Stimulated activated CD4-positive, alpha-beta T cell treated with anti-CD3 and anti-CD28 coated beads, Interleukin-1b, Interleukin-23, amount 100 ng/mL, for 1 hour (primary cell): ENCODE measurements around the gene PTPRN2.

Experiments
- DNase-seq, 2 donors: peaks; one replicate each; pipeline ENCODE4 v3.0.0-alpha.2; 2020; ENCODE audit warnings: low read depth in 2 of 2

The PTPRN2 gene

DNA sequence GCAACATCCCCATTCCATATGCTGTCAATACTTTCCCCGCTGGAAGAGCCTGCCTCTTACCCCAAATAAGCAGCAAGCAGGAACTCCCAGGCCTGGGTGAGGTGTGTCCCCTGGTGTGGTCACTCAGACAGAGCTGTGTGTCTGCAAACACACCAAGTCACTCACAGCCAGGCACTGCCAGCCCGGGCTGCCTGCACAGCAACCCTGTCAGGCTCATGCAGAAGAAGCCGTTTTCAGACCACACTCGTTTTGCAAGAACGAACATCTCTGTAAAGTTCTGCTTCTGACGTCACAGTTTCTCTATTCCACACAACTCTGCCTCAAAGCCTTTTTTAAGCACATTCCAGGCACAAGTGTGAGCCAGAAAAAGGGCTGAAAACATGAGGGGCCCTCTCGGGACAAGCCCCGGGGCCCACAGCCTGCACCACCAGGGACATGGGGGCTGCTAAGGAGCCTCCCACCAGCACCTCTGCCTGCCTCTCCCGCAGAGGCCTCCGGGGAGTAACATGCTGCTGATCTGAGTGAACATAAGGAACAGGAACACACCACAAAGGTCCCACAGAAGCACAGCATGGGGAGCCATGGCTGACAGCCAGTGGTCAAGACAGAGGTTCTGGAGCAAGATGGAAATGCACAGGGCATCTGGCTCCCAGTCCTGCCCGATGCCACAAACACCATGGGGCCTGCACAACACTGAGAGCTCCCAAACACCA lies 11.4 kb downstream of the PTPRN2 start:
- DNase-seq: no peak

DNA sequence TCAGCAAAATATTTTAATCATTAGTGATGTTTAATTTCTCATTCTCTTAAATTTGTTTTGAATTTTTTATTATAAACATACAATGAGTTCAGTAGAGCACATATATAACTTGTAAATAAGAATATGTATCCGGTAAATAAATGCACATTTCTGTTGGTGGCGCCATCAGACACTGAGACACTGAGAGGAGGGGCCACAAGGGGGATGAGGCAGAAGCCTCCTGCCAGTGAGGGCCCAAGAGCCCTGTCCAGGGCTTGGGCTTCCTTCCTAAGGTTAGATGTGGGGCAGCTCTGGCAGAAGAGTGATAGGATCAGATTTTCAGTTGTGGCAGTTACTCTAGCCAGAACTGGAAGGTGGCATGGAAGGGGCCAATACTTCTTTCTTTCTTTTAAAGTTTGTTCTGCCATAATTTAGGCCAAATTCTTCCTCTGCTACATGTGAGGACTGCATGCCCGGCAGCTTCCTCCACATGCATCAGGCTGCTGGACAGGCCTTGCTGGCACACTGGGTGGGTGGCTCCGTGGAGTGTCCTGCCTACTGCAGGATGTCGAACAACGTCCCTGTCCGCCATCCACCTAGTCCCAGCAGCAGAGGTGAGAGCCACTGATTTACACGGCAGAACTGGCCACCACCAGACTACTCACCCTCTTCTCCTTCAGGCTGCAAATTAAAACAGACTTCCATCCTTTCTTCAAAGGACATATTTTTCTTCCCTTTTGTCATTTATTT lies 13.2 kb downstream of the PTPRN2 start:
- no peak for DNase-seq

DNA sequence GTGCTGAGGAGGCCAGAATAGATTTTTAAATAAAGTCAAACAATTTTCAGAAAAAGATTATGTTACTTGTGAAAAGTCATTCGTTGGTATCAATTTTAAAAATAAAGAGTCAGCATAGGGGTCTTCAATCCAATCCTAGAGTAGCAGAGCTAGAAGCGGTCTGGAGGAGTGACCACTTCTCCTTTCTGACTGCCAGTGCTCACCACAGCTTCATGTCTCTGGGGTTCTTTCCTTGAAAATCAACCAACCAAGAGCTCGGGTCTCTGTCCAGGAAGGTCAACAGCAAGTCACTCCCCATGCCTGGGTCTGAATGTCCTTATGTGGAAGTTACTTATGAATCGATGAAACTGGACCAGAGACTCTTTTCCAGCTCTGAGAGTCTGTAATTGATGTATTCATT lies 14.3 kb downstream of the PTPRN2 start:
- no peak for DNase-seq

DNA sequence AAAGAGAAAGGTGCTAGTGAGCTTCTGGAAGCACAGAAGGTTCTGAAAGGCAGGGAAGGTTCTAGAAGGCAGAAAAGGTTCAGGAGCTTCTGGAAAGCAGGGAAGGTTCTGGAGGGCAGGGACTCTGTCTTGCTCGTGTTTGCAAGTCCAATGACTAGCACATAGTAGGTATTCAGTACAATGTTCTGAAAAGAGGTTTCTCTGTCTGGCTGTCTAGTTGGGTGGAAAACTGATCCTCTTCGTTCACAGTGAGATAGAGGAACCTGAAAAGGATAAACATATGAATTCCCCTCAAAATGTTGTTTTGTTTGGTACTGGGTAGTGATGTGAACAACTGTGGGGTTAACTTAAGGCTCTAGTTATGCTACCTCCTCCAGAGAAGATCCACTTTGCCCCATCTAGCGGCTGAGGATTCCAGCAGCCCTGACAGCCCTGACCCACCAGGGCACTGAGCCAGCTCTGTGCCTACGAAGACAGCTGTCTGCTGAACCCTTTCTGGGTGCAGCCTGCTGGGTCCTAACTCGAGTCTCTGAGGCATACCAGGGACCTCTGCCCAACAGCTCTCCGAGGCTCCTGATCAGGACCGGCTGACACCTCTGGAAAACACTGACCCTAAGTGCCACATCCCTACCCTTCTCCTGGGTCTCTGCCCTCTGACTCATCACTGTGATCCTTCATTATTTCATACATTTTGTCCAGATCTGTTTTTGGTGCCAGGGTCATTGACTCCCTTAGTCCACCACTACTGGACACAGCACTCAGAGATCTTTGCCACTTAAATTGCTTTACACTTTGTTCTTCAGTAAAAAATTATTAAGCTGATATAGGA lies 15.4 kb downstream of the PTPRN2 start:
- DNase-seq: no peak

DNA sequence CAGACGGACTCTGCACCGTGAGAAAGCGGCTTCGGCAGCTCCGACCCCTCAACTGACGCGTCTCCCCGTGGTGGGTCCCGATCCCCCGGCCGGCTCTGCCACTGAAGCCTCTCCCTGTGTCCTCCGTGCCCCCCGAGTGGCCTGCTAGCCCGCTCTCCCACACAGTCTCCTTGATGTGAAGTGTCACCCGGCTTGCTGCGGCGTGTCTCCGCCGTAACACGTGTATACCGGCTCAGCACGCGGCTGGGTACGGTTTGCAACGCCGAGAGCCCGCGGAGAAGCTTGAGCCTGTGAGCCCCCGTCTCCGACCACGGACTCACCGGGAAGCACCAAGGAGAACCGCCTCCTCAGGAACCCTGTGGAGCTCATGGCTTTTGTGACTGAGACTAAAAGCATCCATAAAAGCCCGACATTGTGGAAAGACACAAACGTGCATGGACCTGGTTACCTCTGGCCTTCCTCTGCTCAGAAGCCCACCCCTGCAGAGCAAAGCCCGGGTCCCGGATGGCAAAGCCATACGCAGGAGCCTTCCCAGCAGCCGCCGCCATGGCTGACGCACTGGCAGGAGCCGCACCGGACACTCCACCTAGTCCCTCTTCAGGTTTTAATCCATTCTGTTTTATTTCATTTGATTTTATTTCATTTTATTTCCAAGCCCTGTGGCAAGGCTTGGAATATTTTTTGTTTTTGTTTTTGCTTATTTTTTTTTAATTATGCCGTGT lies 17.0 kb downstream of the PTPRN2 start:
- no peak for DNase-seq

DNA sequence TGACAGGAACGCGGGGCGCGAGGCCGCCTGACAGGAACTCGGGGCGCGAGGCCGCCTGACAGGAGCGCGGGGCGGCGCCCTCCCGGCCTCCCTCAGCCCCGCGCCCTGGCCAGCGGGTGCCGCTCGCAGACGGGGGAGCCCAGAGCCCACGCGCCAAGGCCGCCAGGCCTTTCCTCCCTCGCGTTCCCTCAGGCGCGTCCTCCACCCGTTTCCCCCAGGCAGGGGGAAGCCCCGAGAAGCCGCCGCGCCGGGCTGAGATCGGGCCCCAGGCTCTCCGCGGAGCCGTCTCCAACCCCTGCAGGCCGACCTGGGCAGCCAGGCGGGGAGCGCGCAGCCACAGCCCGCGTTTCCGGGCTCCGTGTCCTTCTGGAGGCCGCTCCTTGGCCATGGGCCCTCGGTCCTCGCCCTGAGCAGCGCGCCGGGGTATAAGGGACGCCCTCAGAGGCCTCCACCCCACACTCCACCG lies 17.7 kb downstream of the PTPRN2 start:
- DNase-seq: no peak

DNA sequence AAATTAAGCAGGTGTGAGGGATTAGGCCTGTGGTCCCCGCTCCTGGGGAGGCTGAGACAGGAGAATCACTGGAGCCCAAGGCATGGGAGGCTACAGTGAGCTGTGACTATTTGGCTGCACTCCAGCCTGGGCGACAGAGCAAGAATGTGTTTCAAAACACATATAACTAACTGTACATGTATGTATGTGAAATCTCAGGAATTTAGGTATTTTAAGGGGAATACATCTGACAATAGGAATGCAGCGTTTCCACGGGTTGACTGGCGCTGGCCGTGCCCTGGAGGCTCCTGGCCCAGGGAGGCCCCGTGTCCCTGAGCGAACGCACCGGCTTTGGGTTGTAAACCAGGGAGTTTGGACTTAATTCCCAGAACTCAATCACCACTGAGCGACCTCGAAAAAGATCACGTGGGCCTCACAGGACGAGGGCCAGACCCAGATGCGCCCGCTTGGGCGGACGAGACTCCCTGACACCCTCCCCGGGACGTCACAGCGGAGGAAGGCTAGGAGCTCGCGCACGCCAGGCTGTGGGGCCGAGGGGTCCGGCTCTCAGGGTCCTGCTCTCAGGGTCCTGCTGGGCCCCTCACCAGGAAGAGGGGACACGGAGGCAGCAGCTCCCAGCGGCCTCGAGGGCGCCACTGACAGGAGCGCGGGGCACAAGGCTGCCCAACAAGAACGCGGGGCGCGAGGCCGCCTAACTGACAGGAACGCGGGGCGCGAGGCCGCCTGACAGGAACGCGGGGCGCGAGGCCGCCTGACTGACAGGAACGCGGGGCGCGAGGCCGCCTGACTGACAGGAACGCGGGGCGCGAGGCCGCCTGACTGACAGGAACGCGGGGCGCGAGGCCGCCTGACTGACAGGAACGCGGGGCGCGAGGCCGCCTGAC lies 18.4 kb downstream of the PTPRN2 start:
- DNase-seq: no peak

DNA sequence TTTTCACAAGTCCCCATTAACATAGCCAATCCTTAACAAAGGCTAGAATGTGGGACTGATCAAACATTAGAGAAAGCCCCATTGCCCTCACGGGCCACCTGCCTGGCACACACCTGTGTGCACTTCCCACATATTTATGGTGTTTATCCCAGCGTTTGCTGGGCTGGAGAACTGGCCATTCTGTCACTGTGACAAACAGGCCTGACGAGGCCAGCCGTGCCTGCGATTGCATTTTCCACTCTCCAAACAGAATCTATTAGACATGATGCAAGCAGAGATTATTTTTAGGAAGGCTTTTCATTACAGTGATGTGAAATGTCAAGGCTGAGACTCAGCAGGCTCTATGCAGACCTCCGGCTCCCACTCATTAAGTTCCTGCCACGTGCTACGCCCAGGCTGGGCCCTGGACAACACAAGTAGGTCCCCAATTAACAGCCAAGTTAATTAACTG lies 20.4 kb downstream of the PTPRN2 start:
- no peak for DNase-seq

DNA sequence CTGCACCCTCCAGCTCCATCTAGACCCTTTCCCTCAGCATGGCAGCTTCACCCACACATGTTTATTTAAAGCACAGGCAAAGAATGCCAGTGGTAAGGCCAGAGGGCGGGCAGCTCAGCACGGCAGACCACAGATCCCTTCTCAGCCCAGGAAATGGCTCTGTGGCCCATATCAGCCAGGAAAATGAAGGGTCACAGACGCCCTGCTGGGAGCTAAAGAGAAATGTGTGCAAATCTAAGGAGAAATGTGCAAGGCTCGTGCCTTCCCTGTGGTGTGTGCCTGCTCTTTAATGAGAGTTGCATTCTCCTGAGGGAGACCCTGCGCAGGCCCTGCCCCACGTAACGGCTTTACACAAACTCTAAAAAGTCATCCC lies 23.0 kb downstream of the PTPRN2 start:
- DNase-seq: no peak

DNA sequence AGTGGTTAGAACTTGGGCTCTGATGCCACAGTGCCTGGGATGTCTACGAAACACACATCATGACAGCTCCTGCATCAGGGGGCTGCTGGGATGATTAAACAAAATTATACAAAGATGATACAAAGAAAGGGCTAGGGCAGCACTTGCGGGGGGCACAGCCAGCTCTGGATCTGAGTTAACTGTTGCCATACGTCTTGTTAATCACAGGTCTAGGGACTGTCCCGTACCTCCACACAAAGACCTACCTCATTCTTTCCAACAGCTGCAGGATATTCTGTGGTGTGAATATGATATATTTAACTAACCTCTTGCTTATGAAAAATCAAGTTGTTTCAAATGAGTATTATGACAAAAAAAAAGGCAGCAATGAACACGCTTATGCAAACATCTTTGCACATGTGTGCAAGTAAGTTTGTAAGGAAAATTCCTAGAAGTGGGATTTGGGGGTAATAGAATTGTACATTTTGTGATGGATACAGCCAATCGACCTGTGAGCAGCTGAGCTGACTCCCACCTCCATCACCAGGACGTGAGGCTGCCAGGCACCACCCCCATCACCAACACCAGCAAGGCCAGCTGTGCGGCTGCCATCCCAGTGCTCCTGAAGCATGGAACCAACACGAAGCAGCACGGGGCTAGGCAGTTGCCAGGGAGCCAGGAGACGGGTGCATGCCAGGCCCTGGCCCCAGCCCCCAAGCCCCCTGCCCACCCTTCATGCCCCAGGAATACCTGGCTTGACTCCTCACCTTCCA lies 23.5 kb downstream of the PTPRN2 start:
- no peak for DNase-seq

DNA sequence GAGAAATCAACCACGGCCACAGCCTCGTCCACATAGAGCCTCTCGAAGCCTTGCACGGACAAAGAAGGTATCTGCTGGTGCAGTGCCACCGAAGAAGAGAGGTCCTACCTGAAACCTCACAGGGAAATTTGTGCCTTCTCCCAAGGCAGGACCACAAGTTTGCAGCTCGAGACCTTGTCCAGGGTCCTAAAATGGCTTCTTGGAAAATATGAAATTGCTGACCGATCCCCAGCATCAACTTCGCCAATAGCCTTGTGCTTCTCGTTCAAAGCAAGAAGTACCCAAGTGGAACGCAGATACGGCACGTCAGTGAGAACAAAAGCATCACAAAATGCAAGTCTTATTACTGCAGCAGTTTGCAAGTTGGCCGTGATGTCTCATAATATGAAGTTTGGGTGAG lies 24.6 kb downstream of the PTPRN2 start:
- no peak for DNase-seq

DNA sequence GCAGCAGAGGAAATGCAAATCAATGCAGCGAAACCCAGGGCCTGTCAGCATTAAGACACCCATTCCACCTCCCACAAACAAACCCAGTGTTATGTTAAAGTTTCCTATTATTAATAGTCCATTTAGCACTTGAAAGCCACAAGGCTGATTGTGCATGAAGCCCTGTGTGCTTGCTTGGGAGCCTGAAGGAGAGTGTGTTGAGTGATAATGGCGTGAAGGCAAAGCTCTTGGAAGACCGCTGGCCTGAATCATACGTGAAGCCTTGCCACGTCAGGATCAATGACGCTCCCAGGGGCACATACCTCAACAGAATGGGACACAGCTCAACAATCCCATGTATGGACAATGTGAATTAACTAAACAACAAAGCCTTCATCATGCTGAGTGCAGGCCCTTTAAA lies 25.1 kb downstream of the PTPRN2 start:
- DNase-seq: no peak

DNA sequence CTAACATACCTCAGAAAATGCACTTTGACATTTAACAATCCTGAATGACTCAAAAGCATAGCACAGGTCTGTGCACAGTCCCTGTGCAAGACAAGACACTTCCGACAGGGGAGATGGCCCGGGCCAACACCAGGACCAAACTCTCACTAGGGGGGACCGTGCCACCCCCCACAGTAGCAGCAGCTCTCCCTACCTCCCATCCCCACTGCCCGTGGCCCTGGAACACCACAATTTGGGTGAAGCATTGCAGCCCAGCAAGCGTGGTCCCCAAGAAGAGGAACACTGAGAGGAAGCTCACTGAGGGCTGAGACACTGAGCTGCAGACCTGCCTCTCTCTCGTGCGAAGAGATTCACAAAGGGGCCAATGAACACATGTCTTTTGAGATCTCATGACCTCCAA lies 26.0 kb downstream of the PTPRN2 start:
- DNase-seq: no peak

DNA sequence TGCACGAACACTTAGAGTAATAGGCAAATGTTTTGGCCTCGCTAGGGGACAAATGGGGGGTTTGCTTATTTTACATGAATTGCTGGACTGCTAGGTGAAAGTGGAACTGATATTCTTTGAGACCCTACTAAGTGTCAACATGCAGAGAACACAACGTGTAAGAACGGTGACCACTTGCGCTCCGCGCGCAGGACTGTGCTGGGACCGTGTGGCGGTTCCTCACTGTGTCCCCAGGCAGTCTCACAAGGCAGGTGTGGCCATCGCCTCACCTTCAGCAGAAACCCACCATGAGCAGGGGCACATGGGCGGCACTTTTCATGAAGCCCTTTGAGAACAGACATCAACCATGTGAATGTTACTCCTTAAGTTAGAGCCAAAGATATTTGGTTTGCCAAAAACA lies 27.2 kb downstream of the PTPRN2 start:
- DNase-seq: no peak

DNA sequence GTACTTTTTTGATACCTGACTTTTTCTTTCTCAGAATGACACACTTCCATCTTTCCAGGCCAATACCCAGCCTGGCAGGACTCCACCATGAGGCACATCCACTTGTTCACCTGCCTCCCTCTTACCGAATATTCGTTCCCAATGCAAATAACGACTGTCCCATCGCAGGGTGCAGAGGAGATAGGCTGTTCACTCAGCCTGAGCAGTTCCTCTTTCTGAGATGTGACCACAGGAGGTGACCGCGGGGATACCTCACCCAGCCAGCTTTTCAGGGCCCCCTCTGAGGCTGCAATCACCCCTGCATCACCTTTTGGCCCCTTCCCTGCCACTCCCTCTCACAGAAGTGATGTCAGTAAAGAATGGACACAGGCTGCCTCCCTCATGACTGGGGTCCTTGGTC lies 28.3 kb downstream of the PTPRN2 start:
- no peak for DNase-seq

DNA sequence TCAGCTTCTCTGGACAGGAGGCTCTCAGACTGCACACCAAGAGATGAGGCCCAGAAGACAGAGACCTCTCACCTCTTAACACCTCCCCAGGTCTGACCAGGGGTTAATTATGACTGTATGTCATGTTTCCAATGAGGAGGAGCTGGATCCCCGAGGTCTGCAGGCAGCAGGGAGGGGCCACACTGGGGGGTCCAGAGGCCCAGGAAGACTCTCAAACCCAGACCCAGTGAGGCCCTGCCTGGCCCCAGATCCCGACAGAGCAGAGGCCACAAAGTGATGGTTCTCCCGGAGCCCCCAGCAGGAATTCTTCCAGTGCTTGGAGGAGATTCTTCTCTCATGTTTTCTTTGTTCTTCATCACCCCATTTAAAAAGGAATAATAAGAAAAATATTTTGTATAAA lies 28.8 kb downstream of the PTPRN2 start:
- DNase-seq: no peak

DNA sequence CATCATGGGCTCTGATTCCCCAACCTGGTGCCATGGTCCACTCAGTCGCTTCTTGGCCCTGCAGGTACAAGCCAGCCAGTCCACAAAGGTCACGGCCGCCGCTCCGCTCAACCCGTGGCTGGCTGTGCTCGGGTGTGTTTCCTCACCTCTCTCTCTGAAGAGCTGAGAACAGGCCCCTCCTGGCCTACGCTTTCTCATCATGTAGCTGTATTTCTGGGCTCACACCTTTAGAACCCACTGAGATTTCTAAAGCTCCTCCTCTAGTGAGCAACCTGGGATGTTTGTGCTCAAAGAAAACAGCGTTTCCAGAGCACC lies 30.2 kb downstream of the PTPRN2 start:
- no peak for DNase-seq

DNA sequence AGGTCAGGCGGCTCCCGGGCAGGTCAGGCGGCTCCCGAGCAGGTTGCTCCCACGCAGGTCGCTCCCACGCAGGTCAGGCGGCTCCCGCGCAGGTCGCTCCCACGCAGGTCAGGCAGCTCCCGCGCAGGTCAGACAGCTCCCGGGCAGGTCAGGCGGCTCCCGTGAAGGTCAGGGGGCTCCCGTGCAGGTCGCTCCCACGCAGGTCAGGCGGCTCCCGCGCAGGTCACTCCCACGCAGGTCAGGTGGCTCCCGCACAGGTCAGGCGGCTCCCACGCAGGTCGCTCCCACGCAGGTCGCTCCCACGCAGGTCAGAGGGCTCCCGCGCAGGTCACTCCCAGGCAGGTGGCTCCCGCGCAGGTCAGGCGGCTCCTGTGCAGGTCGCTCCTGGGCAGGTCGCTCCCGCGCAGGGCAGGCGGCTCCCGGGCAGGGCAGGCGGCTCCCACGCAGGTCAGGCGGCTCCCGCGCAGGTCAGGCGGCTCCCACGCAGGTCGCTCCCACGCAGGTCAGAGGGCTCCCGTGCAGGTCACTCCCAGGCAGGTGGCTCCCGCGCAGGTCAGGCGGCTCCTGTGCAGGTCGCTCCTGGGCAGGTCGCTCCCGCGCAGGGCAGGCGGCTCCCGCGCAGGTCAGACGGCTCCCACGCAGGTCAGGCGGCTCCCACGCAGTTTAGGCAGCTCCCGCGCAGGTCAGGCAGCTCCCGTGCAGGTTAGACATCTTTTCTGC lies 30.7 kb downstream of the PTPRN2 start:
- no peak for DNase-seq

DNA sequence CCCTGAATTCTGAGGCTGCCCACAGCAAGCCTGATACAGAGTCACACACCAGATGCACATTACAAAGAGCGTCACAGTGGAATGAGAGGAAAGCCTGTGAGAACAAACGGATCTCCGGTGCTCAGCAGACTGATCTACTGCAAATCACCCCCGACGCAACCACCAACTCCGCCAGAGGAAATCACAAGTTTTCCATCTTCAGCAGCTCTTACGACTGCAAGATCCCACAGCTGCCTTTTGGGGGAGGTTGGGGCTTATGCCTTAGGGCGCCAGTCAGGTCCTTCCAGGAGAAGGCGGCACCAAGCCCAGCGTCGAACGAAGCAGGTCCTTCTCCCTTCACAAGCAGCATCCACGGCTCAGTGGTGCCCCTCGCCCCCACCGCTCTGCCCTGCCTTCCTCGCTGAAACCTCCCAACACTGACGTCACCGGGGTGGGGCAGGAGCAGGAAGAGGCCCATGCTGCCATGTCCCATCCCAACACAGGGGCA lies 32.5 kb downstream of the PTPRN2 start:
- DNase-seq: no peak
